RPMI8226 (cell line): ENCODE results near the gene TMEM218.

Experiments
- DNase-seq: peaks from one replicate; pipeline ENCODE4 v3.0.0-alpha.2; 2015

TMEM218 gene

DNA sequence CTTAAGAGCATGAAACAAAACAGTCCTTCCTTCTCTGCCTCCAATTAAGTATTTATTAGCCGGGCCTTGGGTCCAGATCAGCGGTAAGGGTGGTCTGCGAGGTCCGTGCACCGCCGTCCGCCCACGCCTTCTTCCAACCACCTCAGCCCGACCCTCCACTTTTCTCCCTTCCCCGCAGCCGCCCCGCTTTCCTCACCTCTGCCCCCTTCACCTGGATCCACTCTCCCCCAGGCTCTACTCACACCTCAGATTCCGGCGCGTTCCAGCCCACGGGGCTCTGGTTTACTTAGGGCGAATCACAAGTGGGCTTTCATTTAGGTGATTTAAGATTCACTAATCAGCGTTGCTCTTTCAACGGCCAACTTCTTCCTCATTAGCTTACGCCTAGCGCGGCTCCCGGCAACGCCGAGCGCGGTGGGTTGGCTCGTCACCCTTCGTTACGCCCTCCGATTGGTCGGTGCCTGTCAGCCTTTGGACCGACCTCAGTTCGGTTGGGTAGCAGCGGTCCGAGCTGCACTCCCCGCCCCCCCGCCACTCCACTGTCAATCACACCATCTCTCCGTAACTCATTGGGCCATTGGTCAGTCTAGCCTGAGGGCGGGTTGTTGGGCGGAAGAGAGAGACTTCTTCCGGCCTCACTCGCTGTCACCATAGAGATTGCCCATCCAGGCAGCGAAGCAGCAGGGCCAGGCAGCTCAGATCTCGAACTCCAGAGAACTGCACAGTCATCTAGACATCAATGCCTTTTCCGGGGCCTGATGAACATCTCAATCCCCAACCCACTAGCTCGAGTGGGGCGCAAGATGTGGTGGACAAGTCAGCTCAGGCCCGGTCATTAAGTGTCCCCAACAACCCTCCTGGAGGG is at the start of gene TMEM218:
Gene TMEM218 (minus strand): TSS at position 284 of the 865 bp plus-strand sequence. CDS start 9,385 bp downstream, outside the sequence.
- DNase-seq, result peak; percentile 95

DNA sequence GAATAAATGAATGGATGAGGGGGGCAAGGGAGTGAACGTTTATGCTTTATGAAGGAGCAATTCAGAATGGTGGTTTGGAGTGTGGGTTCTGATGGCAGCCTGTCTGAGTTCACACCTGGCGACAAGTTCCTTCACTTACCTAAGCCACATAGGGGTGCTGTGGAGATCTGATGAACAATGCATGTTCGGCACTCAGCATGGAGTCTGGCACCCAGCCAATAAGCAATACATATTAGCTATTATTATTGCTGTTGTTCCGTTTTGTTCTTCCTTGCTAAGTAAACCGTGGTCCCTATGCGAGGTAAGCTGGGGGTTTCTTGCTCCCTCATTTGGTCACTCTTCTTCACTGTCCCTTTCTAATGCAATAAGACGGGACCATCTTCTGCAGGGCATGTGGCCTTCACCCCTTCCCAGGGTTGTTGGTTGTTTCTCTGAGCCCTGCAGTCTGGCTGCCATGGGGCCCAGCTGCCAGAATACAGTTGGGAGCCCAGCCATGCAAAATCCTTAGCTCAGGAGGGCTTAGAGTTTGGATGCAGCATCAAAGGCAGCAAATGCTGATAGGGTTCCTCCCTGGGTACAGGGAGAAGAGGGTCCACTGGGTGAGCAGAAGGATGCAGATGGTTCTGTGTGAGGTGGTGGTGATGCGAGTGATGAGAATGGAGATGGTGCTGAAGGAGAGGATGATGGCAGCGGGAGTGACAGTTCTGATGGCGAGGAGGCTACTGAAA is 46.7 kb upstream of the TMEM218 start:
- peak; percentile 33 for DNase-seq

DNA sequence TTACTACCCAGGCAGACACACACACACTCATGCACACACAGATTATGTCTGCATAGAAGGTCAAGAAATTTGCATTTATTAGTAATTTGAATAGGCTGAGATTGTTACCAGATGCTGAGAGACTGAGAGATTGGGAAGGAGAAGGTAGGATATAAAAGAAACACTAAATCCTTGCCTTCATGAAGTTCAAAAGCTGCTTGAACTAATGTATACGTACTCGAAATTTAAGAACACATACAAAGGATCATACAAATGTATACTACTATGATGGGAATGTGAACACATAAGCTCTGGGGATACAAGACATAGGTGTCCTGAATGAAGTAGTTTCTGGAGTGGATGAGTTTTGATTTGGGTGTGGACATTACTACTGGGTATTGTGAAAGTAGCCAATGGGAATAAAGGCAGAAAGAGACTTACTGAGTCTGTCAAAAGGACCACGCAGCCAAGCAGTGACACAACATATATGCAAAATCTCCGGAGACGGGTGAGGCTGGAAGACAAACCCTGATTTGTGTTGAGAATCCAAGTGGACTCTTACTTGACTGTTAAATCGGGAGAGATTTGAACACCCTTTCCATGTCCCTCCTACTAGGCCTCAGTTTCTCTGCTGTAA is 45.8 kb upstream of the TMEM218 start:
- no peak for DNase-seq

DNA sequence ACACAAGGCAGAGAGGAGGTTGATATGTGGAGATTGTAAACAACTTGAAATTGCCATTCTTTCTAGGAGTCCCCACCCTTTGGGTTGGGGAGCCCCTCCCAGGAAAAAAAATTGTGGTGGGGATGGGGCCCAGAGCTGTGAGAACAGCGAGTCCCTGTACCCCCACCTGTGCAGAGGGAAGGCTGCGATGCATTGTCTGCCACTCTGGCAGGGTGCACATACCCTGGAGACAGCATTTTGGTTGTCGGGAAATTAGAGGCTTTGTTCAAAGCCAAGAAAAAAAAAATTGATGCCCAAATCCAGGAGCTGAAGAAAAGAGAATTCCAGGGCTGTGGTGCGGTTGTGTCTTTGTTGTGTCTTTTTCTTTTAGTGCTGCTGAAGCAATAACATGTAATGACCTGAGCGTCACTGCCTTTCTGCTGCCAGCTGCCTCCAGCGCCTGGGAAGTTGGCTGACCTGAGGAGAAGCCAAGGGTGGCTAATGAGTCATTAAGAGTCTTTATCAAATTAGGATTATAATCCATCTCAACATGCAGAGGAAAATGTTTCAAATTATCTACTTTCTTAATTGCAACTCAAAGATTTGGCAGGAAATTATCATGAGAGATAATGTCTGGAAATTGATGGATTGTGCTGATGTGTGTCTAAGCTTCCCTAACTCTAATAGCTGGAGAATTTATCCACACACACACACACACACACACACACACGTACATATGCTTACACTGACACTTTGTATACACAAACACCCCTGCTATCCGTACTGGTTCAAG is 45.1 kb upstream of the TMEM218 start:
- DNase-seq, result no peak

DNA sequence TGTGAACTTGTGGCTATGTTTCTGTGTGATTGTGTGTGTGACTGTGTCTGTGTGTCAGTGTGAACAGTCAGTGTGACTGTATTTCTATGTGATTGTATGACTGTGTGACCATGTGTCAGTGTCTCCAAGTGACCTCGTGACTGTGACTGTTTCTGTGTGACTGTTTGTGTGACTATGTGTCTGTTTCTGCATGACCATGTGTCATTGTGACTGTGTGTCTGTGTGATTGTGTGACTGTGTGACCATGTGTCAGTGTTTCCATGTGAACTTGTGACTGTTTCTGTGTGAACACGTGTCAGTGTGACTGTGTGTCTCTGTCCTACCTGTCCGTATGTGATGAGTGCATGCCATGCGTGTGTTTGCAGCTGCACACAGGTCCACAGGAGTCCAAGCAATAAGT is 44.3 kb upstream of the TMEM218 start:
- no peak for DNase-seq

DNA sequence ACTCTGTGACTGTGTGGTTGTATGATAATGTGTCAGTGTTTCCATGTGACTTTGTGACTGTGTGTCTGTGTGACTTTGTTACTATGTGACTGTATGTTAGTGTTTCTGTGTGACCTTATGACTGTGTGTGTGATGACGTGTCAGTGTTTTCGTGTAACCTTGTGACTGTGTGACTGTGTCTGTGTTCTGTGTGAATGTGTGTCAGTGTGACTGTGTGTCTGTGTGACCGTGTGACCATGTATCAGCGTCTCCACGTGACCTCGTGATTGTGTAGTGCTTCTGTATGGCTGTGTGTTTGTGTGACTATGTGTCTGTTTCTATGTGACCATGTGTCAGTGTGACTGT is 43.6 kb upstream of the TMEM218 start:
- no peak for DNase-seq

DNA sequence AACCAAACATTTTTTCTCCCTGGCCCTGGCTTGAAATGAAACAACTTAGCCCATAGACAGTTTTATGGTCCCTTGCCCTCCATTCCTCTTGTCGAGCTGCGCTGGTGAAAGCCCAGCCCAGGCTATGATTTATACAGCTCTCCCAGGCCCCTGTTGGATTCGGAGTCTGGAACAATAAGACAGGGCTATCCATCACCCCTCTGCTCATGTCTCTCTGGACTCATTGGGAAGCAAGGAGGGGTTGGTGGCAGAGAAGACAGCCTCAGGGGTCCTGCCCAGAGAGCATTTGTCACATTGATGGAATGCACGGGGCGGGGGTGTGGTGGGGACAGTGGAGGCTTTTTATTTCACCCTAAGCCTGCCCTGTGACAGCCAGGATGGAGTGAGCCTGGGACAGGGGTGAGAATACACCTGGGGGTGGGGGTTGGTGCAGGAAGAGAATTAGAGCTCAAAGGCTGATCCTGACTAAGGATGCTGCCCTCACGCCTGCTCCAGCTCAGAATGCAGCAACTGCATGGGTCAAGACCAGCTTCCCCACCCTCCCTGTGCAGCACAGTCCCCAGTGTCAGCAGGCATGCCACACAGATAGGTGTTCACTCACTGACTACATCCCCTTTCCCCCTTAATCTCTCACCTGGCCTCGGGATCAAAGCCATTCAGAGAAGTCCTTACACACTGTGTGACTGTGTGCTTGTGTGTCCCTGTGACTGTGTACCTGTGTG is 43.1 kb upstream of the TMEM218 start:
- no peak for DNase-seq

DNA sequence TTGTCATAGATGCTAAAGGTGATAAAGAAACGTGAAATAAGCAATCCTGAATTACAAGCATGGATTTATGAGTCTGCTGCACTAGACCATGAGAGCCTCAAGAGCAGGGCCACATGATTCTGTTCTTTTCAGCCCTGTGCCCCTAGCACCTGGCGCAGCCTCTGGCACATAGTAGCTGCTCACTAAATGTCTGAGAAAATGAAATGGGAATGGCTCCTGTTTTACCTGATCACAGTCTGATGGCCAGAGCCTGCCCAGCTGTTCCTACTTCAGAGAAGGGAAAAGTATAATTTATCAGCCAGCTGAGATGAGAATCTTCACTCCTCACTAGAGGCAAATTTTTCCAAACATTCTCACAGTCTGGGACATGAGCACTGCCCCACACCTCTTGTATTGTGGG is 42.4 kb upstream of the TMEM218 start:
- DNase-seq, result no peak

DNA sequence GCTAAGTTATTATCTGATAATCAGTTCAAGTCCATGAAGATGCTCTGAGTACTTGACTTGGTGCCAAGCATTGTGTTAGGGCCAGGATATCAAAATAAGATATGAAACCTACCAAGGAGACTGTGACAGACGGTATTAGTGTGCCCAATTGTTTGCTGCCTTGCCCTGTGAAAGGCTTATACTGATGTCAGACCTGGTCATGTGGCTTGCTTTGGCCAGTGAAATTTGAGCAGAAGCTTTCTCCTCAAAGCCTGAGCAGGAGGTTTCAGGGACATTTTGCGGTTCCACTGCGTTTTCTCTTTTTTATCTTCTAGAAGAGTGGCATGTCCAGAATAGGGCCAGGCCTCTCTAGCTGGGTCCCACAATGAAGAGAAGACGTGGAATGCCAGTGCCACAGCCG is 37.3 kb upstream of the TMEM218 start:
- no peak for DNase-seq

DNA sequence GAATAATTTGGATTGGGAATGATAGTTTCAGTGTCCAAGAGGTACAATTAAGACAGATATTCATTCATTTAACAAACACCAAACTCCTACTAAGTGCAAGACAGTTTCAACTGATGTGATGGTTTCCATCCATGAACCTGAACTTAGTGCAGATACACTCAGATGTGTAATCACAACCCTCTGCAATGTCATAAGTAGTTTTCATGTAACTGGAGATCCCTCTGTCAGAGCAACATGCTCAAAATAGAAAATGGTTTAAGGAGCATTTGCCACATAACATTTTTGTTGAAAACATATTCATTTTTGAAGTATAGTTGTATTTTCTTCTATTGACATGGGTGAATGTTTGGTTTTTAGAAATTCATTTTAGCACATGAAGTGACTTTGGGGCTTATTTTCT is 36.6 kb upstream of the TMEM218 start:
- no peak for DNase-seq

DNA sequence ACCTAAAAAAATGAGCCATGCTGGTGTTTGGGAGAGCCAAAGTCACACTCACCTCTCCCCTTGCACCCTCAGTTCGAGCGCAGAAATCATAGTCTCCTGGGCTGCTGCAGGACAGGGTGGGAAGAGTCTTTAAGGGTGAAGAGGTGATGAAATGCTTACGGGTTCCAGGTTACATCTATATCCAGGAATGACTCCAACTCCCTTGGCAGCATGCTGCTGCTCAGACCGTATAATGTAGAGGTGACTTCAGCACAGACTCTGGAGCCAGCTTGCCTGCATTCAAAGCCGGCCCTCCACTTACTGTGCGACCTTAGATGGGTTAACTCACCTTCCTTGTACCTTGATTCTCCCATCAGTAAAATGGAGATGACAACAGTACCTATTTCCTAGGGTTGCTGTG is 35.9 kb upstream of the TMEM218 start:
- DNase-seq, result no peak

DNA sequence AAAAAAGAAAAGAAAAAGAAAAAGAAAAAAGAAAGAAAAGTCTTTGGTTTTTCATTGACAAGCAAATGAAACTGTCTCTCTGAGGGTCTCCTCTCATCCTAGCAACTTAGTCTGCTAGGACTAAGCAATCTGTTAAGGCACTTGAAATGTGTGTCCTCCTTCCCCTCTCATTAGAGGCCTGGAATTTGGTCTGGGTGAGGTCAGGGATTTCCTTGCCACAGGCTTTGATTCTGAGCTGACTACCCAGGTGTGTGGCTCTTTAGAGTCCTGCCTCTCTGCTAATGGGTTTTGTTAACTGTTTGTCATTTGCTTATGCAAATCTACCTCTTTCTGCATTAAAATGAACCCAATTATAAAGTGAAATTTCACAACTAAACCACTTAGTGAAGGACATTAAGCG is 34.8 kb upstream of the TMEM218 start:
- DNase-seq, result no peak

DNA sequence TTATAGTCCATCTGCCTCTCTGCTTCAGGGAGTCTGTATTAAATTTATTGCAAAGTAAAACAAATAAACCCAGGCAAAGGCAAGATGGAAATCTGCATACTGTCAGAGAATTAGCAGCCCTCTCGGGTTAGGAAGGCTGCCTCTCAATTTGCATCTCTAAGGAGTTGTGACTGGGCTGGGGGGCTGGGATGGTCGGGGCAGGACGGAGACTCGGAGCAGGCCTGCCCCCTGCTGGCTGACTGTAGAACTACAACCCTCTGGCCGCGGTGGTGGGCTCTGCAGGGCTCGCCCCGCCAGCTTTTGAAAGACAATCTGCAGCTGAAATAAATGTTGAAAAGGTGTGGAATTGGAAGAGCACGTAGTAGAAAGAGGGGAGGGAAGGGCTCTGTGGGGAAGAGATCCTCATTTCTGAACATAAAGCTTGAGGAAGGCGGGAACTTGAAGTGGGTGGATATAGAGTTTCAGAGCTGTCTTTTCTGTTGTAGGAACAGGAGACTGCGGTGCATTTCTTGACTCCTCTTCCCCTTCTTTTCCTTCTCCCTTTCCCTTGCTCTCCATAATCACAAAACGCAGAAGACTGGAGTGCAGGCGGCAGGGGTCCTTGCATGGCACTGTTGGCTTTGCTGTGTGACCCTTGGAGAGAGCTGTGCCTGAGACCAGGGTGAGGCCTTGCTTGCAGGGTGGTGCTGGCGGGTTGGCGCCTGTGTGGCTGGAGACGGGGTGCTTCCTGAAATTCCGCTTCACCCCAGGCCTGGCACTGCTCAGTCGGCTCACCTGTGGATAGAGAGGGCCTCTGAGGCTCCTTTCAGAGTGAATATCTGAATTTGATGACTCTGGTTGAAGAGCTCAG is 30.5 kb upstream of the TMEM218 start:
- peak; percentile 16 for DNase-seq

DNA sequence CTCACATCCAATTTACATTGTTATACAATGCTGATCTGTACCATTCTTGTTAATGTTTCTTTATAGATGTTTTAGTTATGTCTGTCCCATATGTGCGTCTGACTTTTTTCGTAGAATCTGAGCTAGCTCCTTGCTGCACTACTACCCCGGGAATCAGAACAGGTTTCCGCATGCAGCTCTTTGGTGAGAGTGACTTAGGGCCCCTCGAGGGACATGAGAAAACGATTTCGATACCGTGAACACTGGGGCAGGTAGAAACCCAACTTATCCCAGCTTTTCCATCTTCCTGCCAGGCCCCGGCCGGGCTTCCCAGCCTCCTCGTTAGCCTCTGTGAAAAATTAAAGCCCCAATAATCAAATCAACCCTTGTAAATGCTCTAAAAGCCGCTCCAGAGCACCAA is 29.8 kb upstream of the TMEM218 start:
- no peak for DNase-seq

DNA sequence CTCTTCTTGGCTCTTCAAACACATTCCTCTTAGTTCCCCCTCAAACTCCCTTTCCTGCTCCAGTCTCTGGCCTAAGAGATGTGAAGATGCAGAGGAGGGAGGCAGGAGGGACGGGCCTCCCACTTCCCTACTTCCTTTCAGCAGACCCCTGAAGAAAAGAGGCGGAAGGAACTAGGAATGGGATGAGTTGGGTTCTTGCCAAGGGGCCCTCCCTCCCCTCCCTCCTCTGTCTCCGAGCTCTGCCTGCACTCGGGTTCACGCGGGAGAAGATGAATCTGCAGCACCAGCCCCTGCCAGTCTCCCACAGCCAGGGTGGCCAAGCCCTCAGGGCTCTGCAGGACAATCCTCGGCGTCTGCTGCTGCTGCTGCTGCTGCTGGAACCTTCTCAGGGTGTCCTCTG is 28.8 kb upstream of the TMEM218 start:
- no peak for DNase-seq

DNA sequence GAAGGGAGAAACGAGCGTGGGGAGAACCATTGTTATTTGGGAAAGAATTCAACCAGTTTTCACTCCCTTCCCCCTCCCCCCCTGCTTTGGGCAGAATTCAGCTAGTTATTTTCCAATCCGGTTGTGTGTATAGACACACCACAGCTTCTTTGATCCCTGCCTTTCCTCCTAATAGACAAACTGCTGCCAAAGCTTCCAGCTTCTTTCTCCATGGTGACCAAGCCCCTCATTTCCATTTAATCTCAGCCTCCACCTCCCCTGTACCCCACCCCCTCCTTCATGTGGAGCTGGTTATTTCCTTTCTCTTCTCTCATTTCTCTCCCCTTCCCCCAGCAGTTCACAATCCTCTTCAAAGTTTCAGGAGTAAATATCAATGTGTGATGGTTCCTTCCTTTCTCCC is 28.4 kb upstream of the TMEM218 start:
- no peak for DNase-seq

DNA sequence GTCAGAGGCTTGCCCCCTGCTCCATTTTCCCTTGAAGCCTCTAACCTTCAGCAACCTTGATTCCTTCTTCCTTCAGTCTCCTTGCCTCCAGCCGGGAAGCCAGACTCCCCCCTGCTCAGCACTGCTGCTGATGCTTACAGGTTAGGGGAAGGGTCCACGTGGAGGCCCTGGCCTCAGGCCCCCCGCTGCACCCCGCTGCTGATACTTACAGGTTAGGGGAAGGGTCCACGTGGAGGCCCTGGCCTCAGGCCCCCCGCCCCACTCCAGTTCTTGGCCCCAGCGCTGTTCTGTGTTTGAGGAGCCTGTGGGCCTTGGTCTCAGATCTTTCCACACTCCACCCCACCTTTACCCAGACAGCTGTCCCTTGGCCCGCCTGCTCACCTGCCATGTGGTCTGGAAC is 27.5 kb upstream of the TMEM218 start:
- no peak for DNase-seq

DNA sequence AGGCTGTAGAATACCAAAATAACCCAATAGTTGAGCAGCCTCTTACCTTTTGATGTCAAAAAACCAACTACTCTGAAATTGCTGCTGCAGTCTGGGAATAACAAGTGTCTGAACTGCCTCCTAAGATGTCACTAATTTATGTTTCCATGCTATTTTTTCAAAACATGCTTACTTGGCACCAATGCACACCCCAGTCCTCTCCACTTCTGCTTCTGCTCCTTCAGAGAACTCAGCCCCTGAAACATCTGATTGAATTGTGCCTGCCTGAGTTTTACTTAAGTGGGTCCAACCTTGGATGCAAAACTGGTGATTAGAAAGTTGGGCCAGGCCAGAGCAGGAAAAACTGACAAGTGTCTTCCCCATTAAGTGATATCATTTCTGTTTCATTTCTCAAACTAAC is 24.6 kb upstream of the TMEM218 start:
- no peak for DNase-seq

DNA sequence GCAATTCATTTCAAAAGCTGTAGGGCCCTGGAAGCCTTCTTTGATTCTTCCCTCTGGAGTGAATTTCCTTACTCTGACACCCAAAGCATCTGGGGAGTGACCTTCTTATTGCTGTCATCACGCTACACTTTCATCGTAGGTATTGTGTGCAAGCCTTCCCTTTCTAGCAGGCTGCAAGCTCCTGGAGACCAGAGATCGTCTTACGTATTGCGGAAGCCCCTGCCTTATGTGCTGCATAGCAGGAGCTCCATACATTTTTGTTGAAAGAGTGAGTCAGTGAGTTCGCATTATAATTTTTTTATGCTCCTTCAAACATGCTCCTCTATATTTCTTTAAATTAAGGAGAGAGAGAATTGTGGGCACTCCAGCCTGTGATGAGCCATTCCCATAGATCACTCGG is 21.2 kb upstream of the TMEM218 start:
- no peak for DNase-seq

DNA sequence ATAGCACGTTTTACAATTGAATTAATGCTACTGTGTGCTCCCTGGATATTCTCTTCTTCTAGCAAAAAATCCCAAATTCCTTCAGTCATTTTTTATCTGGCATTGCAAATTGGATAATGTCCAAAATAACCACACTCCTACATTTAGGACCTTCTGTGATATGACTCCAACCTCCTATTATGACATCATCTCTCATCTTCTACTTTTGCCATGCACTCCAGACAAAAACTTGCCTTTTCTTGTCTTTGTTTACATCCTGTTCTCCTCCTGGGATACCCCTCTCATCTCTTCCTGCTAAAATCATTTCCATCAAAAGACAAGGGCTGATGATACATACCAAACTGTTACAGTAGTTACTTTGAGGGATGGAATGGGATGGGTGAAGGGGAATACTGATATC is 20.6 kb upstream of the TMEM218 start:
- DNase-seq, result no peak

DNA sequence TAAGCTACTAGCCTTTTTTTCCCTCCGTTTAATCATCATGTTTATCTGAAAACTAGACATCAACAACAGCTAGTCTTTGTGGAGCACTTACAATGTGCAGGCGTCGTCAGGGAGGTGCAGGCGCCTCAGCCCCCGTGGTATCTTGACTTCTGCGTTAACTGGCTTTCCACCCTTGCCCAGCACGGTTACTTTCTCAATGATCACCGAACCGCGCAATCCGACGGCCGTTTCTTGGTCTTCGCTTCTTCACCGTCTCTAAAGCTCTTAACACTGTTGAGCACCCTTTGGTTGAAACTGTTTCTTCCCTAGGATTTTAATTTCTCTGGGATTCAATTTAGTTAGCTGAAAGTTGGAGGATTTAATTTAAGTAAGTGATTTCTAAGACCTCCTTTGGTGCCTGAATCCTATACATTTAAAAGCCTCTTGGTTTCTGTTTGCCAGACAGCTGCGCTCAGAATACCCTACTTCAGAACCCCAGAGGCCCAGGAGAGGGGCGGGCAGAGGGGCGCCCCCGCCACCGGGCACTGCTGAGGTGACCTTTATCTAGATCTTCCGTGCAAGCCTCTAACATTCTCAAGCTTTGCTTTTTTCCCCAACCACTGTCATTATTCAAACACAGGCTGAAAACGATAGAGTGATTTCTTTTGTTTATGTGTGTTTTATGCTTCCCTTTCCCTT is 18.0 kb upstream of the TMEM218 start:
- no peak for DNase-seq
